ENCODE measurements around the gene BICC1. TPM values are rescaled to one million over a fixed set of nuclear protein-coding genes. Genes with fewer than 3 reads are reported as not detected.

BICC1 gene
- total RNA-seq, 4 donors from 2014 or later = 0.60 to 5.1 (median 2.2) TPM

DNA sequence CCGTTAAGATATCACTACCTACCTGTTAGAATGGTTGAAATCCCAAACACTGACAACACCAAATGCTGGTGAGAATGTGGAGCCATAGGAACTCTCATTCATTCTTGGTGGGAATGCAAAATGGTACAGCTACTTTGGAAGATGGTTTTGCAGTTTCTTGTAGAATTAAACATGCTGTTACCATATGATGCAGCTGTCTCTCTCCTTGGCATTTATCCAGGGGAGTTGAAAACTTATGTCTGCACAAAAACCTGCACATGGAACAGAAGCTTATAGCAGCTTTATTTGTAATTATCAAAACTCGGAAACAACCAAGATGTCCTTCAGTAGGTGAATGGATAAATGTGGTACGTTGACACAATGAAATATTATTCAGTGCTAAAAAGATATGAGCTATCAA lies 199.5 kb downstream of the BICC1 start:
- WGBS, 2 donors (ENCODE audit: low coverage in 1 of 2) = 75 to 81% methylated on average over 2 to 3 of the region's 3 CpGs
- Histone ChIP-seq H3K9me3 (no peaks in the 10 kb centered on the region), H3K36me3 (no peaks in the 10 kb centered on the region), H3K4me3 (no peak overlapping the region), H3K4me1 (no peaks in the 10 kb centered on the region), H3K27me3 (no peaks in the 10 kb centered on the region), H3K27ac (no peak overlapping the region)
- in situ Hi-C loops (cut with MboI; ENCODE audit: low pct_ligation_motif_present in 1 of 4, low pct_unique_long_range_greater_than_20kb in 1 of 4, low sequenced_read_pairs in 3 of 4) (no loop called here), intact Hi-C loops (cut with DNase I; ENCODE audit: low total_unique reads) (no loop called here)
- TF ChIP-seq CTCF (IDR thresholded peaks at IDR 0.05) (no peak), POLR2AphosphoS5 (IDR thresholded peaks at IDR 0.05) (no peak), POLR2A (IDR thresholded peaks at IDR 0.05) (no peak), EP300 (IDR thresholded peaks at IDR 0.05; ENCODE audit: low read depth) (no peak)
- DNase-seq = no peak

GRCh38 chr10:58712982-58713381 lies 200.3 kb downstream of the BICC1 start:
- in situ Hi-C loops (cut with MboI; ENCODE audit: low pct_ligation_motif_present in 1 of 4, low pct_unique_long_range_greater_than_20kb in 1 of 4, low sequenced_read_pairs in 3 of 4) = no loop called here
- no peak for TF ChIP-seq POLR2A (IDR thresholded peaks at IDR 0.05)
- WGBS, 2 donors (ENCODE audit: low coverage in 1 of 2) = 60 to 72% methylated on average over 1 of the region's 1 CpG

DNA sequence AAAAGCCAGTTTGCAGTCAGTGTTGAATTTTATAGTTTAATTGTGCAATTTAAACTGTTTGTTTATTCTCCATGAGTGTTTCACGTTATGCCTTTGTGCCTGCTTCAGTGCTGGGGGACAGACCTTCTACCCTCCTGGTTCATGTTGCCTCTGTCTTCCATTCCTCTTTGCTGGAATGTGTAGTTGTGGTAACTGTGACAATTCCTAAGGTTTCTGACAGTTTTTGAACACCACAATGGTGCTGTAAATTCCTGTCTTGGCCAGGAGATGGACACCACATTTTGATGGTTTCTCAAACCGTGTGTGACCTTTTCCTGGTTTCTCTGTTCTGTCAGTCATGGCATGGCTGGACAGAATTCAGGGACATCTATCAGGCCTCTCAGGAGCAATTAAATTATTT lies 201.7 kb downstream of the BICC1 start:
- intact Hi-C loops (cut with DNase I; ENCODE audit: low total_unique reads) (no loop called here), in situ Hi-C loops (cut with MboI; ENCODE audit: low pct_ligation_motif_present in 1 of 4, low pct_unique_long_range_greater_than_20kb in 1 of 4, low sequenced_read_pairs in 3 of 4) (no loop called here)
- H3K27me3 ChIP-seq = no peaks in the 10 kb centered on the region
- WGBS, 2 donors (ENCODE audit: low coverage in 1 of 2) = 42 to 51% methylated on average over 2 of the region's 2 CpGs
- TF ChIP-seq EP300 (IDR thresholded peaks at IDR 0.05; ENCODE audit: low read depth) (no peak), POLR2AphosphoS5 (IDR thresholded peaks at IDR 0.05) (no peak), CTCF (IDR thresholded peaks at IDR 0.05) (no peak), POLR2A (IDR thresholded peaks at IDR 0.05) (no peak)
- no peak for DNase-seq
- H3K27ac ChIP-seq = no peak overlapping the region
- H3K4me1 ChIP-seq = no peaks in the 10 kb centered on the region
- H3K9me3 ChIP-seq = no peaks in the 10 kb centered on the region
- H3K36me3 ChIP-seq = no peaks in the 10 kb centered on the region
- H3K4me3 ChIP-seq = no peak overlapping the region

More at GRCh38 chr10:58712982-58713381, 200.3 kb downstream of the BICC1 start:
- no peak overlapping the region for H3K27ac ChIP-seq
- H3K4me1 ChIP-seq = no peaks in the 10 kb centered on the region
- no peaks in the 10 kb centered on the region for H3K9me3 ChIP-seq
- intact Hi-C loops (cut with DNase I; ENCODE audit: low total_unique reads) = no loop called here
- H3K27me3 ChIP-seq = no peaks in the 10 kb centered on the region
- DNase-seq = no peak
- H3K36me3 ChIP-seq = no peaks in the 10 kb centered on the region
- H3K4me3 ChIP-seq = no peak overlapping the region

DNA sequence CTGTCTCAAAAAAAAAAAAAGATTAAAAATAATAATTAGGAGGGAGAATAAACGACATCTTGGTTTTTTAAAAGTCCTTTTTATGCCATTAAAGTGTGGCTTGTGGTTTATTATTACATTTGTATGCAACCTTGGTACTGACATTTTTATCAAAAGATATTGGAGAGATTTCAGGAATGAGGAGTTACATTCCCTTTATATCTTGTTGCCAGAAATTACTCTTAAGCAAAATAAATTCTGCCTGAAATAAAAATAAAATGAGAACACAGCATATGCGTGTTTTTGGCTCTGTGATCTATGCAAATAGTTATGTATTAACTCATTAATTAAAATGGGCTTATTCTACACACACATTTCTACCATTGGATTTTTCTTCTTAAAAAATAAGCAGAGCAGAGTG lies 202.4 kb downstream of the BICC1 start:
- in situ Hi-C loops (cut with MboI; ENCODE audit: low pct_ligation_motif_present in 1 of 4, low pct_unique_long_range_greater_than_20kb in 1 of 4, low sequenced_read_pairs in 3 of 4) (no loop called here), intact Hi-C loops (cut with DNase I; ENCODE audit: low total_unique reads) (no loop called here)
- Histone ChIP-seq H3K4me3 (no peak overlapping the region), H3K4me1 (no peaks in the 10 kb centered on the region), H3K36me3 (no peaks in the 10 kb centered on the region), H3K27me3 (no peaks in the 10 kb centered on the region), H3K9me3 (no peaks in the 10 kb centered on the region), H3K27ac (no peak overlapping the region)
- no peak for DNase-seq
- WGBS, 2 donors (ENCODE audit: low coverage in 1 of 2) = 65 to 70% methylated on average over 2 of the region's 2 CpGs
- TF ChIP-seq POLR2A (IDR thresholded peaks at IDR 0.05) (no peak), EP300 (IDR thresholded peaks at IDR 0.05; ENCODE audit: low read depth) (no peak), POLR2AphosphoS5 (IDR thresholded peaks at IDR 0.05) (no peak), CTCF (IDR thresholded peaks at IDR 0.05) (no peak)

GRCh38 chr10:58718596-58718995 lies 205.9 kb downstream of the BICC1 start:
- DNase-seq = no peak
- no peak overlapping the region for H3K27ac ChIP-seq
- H3K4me3 ChIP-seq = no peak overlapping the region
- intact Hi-C loops (cut with DNase I; ENCODE audit: low total_unique reads) = no loop called here
- in situ Hi-C loops (cut with MboI; ENCODE audit: low pct_ligation_motif_present in 1 of 4, low pct_unique_long_range_greater_than_20kb in 1 of 4, low sequenced_read_pairs in 3 of 4) = no loop called here
- TF ChIP-seq EP300 (IDR thresholded peaks at IDR 0.05; ENCODE audit: low read depth) (no peak), POLR2A (IDR thresholded peaks at IDR 0.05) (no peak), POLR2AphosphoS5 (IDR thresholded peaks at IDR 0.05) (no peak), CTCF (IDR thresholded peaks at IDR 0.05) (no peak)
- H3K9me3 ChIP-seq = no peaks in the 10 kb centered on the region
- 60 to 66% methylated on average over 13 of the region's 13 CpGs for WGBS, 2 donors (ENCODE audit: low coverage in 1 of 2)
- no peaks in the 10 kb centered on the region for H3K4me1 ChIP-seq
- no peaks in the 10 kb centered on the region for H3K36me3 ChIP-seq
- H3K27me3 ChIP-seq = no peaks in the 10 kb centered on the region
